ENCODE data around the gene CRIP2.

Gene CRIP2

DNA sequence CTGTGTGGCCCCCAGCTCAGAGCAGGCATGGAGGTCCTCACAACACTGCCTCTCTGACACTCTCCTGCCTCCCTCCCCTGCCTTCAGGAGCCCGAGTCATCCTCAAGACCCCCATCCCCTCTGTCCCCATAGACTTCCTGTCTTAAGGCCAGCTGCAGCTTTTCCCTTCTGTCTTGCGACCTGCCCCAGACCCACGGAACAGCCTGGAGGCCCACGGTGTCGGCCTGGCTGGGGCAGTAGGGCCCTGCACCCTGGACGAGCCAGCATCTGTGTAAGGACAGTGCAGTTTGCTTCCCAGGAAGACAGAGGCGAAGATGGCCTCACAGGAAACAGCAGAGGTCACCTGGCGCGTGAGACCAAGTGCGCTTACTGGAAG, 26.1 kb downstream of the CRIP2 start:
- DNase-seq: no peak

- DNase-seq: no peak
These were observed 27.1 kb downstream of the CRIP2 start for GRCh38 chr14:105501504-105502291.

DNA sequence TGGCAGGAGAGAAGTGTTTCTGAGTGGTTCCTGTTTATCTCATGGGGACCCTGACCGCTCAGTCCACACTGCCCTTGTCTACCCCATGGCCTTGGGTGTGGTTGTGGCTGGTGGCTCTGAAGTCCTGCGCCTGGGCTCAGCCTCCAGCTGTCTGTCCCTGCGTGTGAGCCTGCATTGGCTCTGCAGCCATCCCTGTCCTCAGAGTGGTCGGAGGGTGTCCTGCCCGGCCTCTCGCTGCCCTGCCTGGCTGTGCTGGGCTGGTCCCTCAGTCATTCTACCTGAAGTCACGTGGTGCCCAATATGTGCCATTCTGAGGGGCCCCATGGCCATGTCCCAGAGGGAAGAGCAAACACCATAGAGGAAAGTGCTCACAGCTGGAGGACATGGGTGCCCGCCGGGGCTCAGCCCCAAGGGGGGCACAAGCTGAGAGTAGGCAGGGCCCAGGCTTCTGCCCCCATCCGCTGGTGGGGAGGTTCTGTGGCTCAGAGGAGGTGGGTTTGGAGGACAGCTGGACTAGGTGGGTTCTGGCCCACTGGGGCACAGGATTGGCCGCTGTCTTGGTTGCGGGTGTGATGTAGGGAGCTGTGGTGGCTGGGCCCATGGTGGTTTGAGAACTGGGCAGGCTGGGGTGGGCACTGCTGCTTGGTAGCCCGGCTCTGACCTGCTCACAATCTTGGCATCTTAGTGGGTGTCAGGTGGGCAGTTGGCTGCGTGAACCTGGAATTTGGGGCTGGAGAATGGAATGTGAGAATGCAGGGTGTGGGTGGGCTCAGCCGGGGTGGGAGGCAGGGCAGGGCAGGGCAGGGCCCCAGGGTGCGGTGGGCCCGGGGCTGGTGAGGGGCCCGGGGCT, 28.1 kb downstream of the CRIP2 start:
- DNase-seq: no peak

DNA sequence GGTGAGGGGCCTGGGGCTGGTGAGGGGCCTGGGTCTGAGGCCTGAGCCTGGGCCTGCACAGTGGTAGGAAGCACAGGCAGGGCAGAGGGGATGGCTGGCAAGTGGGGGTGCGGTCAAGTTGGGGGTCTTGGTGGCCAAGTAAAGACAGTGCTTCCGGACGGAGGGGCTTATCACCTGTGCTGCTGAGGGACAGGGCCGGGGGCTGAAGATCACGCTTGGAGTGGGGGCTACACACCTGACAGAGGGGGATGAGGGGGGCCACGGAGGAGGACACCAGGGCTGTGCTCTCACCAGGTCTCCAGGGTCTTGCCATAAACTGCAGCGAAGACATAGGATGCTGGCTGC, 28.6 kb downstream of the CRIP2 start:
- DNase-seq: no peak

GRCh38 chr14:105503935-105504692, 29.5 kb downstream of the CRIP2 start:
- DNase-seq: no peak

DNA sequence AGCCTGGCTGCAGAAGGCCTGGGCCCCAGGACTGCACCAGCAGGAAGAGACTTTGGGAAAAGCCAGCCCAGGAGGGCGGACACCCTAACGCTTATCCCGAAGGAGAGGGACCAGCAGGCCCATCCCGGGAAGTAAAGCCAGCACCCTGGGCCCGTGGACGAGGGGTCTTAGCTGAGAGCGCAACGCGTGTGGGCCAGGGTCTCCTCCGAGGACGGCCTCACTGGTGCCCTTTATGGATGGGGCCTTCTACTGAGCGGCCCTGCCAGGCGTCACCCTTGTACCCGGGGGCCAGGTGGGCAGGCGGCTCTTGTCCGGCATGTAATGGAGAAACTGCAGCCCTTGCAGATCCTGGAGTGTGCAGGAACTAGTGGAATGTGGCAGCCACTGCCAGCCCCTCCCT, 30.5 kb downstream of the CRIP2 start:
- no peak for DNase-seq

DNA sequence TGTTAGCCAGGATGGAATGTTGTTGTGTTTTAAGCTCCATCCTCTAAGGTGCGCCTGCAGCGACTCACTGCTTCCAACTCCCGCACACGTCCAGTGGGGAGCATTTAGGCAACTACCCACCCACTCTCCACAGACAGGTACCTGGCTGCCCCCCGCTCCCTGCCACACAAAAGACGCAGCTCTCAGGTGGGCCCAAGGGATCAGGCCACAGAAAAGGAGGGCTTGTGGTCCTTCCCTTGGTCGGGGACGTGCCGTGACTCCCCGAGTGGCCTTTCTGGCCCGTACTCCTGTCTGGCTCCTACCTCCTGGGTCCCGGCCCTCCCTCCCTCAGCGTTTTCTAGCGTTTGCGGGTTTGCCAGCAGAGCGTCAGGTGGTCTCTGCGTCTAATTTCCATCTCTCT, 32.6 kb downstream of the CRIP2 start:
- DNase-seq: no peak

GRCh38 chr14:105508069-105508468, 33.4 kb downstream of the CRIP2 start:
- DNase-seq: no peak

GRCh38 chr14:105508601-105509000, 34.0 kb downstream of the CRIP2 start:
- DNase-seq: no peak

DNA sequence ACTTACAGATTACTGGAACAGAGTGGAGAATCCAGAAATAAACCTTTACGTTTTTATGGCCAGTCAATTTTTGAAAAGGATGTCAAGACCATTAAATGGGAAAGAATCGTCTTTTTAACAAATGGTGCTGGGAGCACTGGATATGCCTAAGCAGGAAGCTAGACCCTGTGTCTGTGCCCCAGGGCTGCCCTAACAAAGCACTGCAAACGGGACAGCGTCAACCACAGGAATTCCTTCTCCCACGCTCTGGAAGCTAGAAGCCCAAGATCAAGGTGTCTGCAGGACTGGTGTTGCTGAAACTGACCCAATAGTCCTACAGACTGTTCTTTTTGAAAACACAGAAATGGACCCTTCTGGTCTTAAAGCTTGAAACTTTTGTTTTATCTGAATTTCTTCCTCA, 42.5 kb downstream of the CRIP2 start:
- DNase-seq: no peak

GRCh38 chr14:105519946-105520698, 45.5 kb downstream of the CRIP2 start:
- no peak for DNase-seq

GRCh38 chr14:105525326-105525725, 50.7 kb downstream of the CRIP2 start:
- no peak for DNase-seq

DNA sequence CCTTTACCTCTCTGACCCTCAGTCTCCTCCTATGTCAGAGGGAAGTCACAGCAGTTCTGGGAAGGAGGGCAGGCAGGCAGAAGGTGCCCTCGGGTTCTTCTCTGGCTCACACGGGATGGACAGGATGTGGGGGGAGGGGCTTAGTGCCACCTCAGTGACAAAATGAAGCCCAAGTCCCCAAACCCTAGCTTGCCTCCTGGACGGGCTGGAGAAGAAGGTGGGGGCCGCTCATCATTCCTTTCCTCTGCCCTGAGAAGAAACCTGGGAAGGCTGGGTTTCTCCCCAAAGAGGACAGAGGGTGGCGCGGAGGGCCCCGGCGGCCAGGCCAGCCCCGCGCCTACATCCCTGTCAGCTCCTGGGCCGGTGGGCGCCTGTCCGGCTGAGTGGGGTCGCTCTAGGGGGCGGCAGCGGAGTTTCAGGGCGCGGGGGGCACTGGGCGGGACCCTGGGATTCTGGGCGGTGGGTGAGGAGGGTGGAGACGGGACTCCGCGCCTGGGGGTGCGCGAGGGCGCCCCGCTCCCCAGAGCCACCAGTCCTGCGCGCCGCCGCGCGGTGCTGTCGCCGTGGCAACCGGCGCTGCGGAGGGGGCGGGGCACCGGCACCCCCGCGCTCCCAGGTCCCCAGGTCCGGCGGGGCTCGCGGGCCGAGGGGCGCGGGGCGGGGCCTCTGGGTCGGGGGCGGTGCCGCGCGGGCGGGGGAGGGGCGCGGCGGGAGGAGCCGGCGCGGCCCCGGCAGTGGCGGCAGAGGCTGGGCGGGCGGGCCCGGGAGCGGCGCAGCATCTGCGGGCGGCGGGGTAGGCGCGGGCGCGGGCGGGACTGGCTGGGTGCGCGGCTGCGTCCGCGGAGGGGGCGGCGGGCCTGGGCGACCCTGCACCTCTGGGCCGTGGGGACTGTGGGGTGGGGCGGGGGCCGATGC, 51.5 kb downstream of the CRIP2 start, which contains the start of gene TMEM121:
Gene TMEM121 (plus strand): TSS at position 723 of the 915 bp plus-strand sequence. CDS start 2,252 bp downstream, outside the sequence.
- no peak for DNase-seq

- DNase-seq: no peak
These were observed 52.3 kb downstream of the CRIP2 start for GRCh38 chr14:105526776-105527380.

GRCh38 chr14:105527381-105527825, 52.8 kb downstream of the CRIP2 start:
- DNase-seq: no peak

GRCh38 chr14:105527826-105528585, 53.4 kb downstream of the CRIP2 start:
- DNase-seq: peak; percentile 70

GRCh38 chr14:105528586-105529318, 54.1 kb downstream of the CRIP2 start:
- DNase-seq: no peak

- no peak for DNase-seq
These were observed 54.6 kb downstream of the CRIP2 start for GRCh38 chr14:105529319-105529568.

Measured in fibroblast of upper back skin (primary cell).